ENCODE measurements around the gene PRDM12.

PRDM12 gene

DNA sequence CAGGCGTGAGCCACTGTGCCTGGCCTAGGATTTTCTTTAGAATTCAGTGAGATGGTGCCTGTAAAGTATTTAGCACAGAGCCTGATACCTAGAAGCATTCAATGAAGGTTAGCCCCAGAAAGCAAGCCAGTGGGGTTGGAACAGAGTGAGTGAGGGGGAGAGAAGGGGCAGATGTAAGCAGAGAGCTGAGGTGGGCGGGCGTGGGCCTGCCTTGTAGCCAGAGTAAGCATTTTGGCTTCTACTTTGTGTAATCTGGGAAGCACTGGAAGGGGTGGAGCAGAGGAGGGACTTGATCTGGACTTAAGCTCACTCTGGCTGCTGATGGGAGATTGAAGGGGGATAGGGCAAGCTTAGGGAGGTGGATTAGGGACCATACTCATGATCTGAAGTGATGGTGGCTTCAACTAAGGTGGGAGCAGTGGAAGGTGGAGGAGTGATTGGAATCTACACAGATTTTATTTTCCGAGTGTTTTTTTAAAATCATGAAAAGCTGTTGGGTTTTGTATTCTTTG is 31.8 kb downstream of the PRDM12 start:
- Histone ChIP-seq H3K9me3 (ENCODE audit: insufficient read depth, low read length, severe bottlenecking) (no peaks in the 10 kb centered on the region), H4K20me1 (ENCODE audit: insufficient read depth, low read length) (peaks cover 41% of the 10 kb centered on the region), H3K4me3 (ENCODE audit: low read depth in 1 of 2, low read length in 2 of 2) (no peak overlapping the region), H3K36me3 (ENCODE audit: insufficient read depth, low read length) (peaks cover 57% of the 10 kb centered on the region), H3K4me1 (ENCODE audit: insufficient read depth, low read length) (peaks cover 35% of the 10 kb centered on the region), H3K4me2 (ENCODE audit: insufficient read depth, low read length) (peak overlapping the region; percentile 38; the same call in 1 of the 2 replicates), H3K27me3 (ENCODE audit: insufficient read depth, low read length, poor library complexity) (no peaks in the 10 kb centered on the region), H3K27ac (ENCODE audit: low read length) (no peak overlapping the region), H3K9ac (ENCODE audit: low read depth, low read length) (no peak overlapping the region; the same call in 1 of the 2 replicates), H3K79me2 (ENCODE audit: insufficient read depth, low read length) (peaks cover 63% of the 10 kb centered on the region), H2AFZ (ENCODE audit: low read depth, low read length) (no peak overlapping the region)
- ATAC-seq (ENCODE audit: insufficient read depth, low read depth) (no peak), DNase-seq (no peak)
- TF ChIP-seq, protein P1, sequence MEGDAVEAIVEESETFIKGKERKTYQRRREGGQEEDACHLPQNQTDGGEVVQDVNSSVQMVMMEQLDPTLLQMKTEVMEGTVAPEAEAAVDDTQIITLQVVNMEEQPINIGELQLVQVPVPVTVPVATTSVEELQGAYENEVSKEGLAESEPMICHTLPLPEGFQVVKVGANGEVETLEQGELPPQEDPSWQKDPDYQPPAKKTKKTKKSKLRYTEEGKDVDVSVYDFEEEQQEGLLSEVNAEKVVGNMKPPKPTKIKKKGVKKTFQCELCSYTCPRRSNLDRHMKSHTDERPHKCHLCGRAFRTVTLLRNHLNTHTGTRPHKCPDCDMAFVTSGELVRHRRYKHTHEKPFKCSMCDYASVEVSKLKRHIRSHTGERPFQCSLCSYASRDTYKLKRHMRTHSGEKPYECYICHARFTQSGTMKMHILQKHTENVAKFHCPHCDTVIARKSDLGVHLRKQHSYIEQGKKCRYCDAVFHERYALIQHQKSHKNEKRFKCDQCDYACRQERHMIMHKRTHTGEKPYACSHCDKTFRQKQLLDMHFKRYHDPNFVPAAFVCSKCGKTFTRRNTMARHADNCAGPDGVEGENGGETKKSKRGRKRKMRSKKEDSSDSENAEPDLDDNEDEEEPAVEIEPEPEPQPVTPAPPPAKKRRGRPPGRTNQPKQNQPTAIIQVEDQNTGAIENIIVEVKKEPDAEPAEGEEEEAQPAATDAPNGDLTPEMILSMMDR (IDR thresholded peaks at IDR 0.05; ENCODE audit: borderline replicate concordance, extremely low read depth, low read length, poor library complexity, severe bottlenecking) = no peak
- no peak for TF ChIP-seq EZH2 (IDR thresholded peaks at IDR 0.05; ENCODE audit: borderline replicate concordance, low read depth, low read length, severe bottlenecking)

DNA sequence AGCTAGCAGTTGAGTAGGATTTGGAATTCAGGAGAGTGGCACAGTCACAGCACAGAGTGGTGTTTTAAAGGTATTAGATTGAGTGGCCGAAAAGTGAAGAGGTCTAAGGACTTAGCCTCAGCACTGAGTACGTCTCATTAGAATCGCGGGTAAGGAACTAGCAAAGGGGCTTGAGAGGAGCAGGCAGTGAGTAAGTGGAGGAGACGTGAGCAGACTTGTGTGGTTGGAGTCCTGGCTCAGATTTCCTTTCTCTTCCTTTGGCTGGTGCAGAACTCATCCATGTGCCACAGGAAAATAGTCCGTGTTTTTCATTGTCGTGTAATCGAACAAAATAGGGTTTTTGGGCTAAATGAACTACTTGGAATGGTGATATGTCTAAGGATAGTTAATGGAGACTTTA is 32.6 kb downstream of the PRDM12 start:
- peaks cover 69% of the 10 kb centered on the region for H3K79me2 ChIP-seq (ENCODE audit: insufficient read depth, low read length)
- peaks cover 49% of the 10 kb centered on the region for H4K20me1 ChIP-seq (ENCODE audit: insufficient read depth, low read length)

DNA sequence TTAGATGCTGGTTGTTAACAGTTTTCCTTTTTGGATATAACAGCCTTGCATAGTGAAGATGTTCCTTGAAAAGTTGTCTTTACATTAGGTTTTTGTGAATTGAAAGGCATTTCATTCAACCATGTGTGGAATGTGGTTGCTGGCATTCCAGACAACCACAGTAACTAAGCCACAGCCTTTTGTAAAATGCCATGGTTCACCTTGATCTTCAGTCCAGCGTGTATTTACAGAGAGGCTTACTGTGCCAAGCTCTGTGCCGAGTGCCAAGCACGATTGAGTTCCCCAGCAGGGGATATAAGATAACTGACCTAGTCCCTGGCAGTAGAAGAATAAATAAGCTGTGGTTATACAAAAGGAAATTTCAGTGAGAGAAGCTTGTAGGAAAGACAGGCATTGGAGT is 34.1 kb downstream of the PRDM12 start:
- Histone ChIP-seq H3K36me3 (ENCODE audit: insufficient read depth, low read length) (peaks cover 80% of the 10 kb centered on the region), H3K4me3 (ENCODE audit: low read depth in 1 of 2, low read length in 2 of 2) (no peak overlapping the region), H3K27ac (ENCODE audit: low read length) (no peak overlapping the region), H3K27me3 (ENCODE audit: insufficient read depth, low read length, poor library complexity) (no peaks in the 10 kb centered on the region), H3K9ac (ENCODE audit: low read depth, low read length) (no peak overlapping the region), H3K4me2 (ENCODE audit: insufficient read depth, low read length) (no peak overlapping the region), H3K79me2 (ENCODE audit: insufficient read depth, low read length) (peaks cover 69% of the 10 kb centered on the region), H4K20me1 (ENCODE audit: insufficient read depth, low read length) (peaks cover 61% of the 10 kb centered on the region), H3K9me3 (ENCODE audit: insufficient read depth, low read length, severe bottlenecking) (no peaks in the 10 kb centered on the region), H3K4me1 (ENCODE audit: insufficient read depth, low read length) (peaks cover 30% of the 10 kb centered on the region), H2AFZ (ENCODE audit: low read depth, low read length) (no peak overlapping the region)
- ATAC-seq (ENCODE audit: insufficient read depth, low read depth) = no peak
- no peak for DNase-seq
- TF ChIP-seq EZH2 (IDR thresholded peaks at IDR 0.05; ENCODE audit: borderline replicate concordance, low read depth, low read length, severe bottlenecking) = no peak
- TF ChIP-seq, protein P1 (IDR thresholded peaks at IDR 0.05; ENCODE audit: borderline replicate concordance, extremely low read depth, low read length, poor library complexity, severe bottlenecking) = no peak

More for the DNA sequence above, 32.6 kb downstream of the PRDM12 start:
- Histone ChIP-seq H3K36me3 (ENCODE audit: insufficient read depth, low read length) (peaks cover 65% of the 10 kb centered on the region), H2AFZ (ENCODE audit: low read depth, low read length) (no peak overlapping the region), H3K27ac (ENCODE audit: low read length) (no peak overlapping the region), H3K9me3 (ENCODE audit: insufficient read depth, low read length, severe bottlenecking) (no peaks in the 10 kb centered on the region), H3K4me2 (ENCODE audit: insufficient read depth, low read length) (peak overlapping the region; percentile 38; the same call in 1 of the 2 replicates), H3K27me3 (ENCODE audit: insufficient read depth, low read length, poor library complexity) (no peaks in the 10 kb centered on the region), H3K4me1 (ENCODE audit: insufficient read depth, low read length) (peaks cover 35% of the 10 kb centered on the region), H3K9ac (ENCODE audit: low read depth, low read length) (no peak overlapping the region), H3K4me3 (ENCODE audit: low read depth in 1 of 2, low read length in 2 of 2) (no peak overlapping the region)
- DNase-seq (no peak), ATAC-seq (ENCODE audit: insufficient read depth, low read depth) (no peak)
- TF ChIP-seq EZH2 (IDR thresholded peaks at IDR 0.05; ENCODE audit: borderline replicate concordance, low read depth, low read length, severe bottlenecking) = no peak
- TF ChIP-seq, protein P1 (IDR thresholded peaks at IDR 0.05; ENCODE audit: borderline replicate concordance, extremely low read depth, low read length, poor library complexity, severe bottlenecking) = no peak

Measured in DND-41 (cell line).